Thyroid gland (tissue), 4 donors: ENCODE data around the gene PPFIA4.

ENCODE experiments used
- CTCF ChIP-seq, 6 experiments: fragments of 200-600 bp in 3 of 6; fragments of 450-650 bp in 3 of 6; sonication (generic) in 3 of 6; IDR thresholded peaks; one replicate each; pipeline ENCODE4 v1.5.1; 2016 to 2019; ENCODE audit warnings: antibody characterized with exemption in 6 of 6, mild to moderate bottlenecking in 2 of 6, inconsistent platforms in 1 of 6, moderate library complexity in 1 of 6
- POLR2A ChIP-seq, 2 donors: fragments of 450-650 bp; IDR thresholded peaks; one replicate each; pipeline ENCODE4 v1.6.1; 2017; ENCODE audit warnings: antibody characterized with exemption in 2 of 2, mild to moderate bottlenecking in 2 of 2, moderate library complexity in 1 of 2

GRCh38 chr1:203128431-203128715 lies 102.1 kb downstream of the PPFIA4 start:
- TF ChIP-seq CTCF (IDR thresholded peaks at IDR 0.05) (no peak), POLR2A (IDR thresholded peaks at IDR 0.05) (no peak)
